MCF 10A (cell line): ENCODE data around the gene INS. TPM values are rescaled to one million over a fixed set of nuclear protein-coding genes. Genes with fewer than 3 reads are reported as not detected.
A peak's percentile ranks its signal among the peaks of the same experiment; 100 is the strongest.

ENCODE experiments used
- BruUV-seq: library from RNA; stranded (reverse); fragments of 400-500 nt; replicated peaks from 2 replicates; lab custom pipeline; 2021; lab: Mats Ljungman, UMichigan
- CTCF ChIA-PET: fragments of 300-600 bp; sonication (Branson Sonifier 250); formaldehyde crosslinking; extraction: SDS; loops from one replicate; lab custom pipeline; 2021; ENCODE audit warnings: antibody characterized with exemption, inconsistent platforms; lab: Yijun Ruan, JAX
- POLR2A ChIA-PET: fragments of 300-600, 350-650 bp; sonication (Branson Sonifier 250); formaldehyde crosslinking; extraction: SDS; loops from one replicate; lab custom pipeline; 2020; ENCODE audit warnings: antibody characterized with exemption, inconsistent platforms; lab: Yijun Ruan, JAX
- DNase-seq: peaks from one replicate; pipeline ENCODE4 v3.0.0-alpha.2; 2018; ENCODE audit not compliant: unreplicated experiment
- H3K27ac Mint-ChIP-seq: one replicate; pipeline ENCODE4 v1.8.0; 2022; ENCODE audit warnings: mild to moderate bottlenecking, low read depth, mixed read lengths; ENCODE audit not compliant: unreplicated experiment
- H3K27me3 Mint-ChIP-seq: one replicate; pipeline ENCODE4 v1.8.0; 2022; ENCODE audit warnings: mixed read lengths; ENCODE audit not compliant: insufficient read depth, unreplicated experiment
- H3K36me3 Mint-ChIP-seq: one replicate; pipeline ENCODE4 v1.8.0; 2022; ENCODE audit warnings: mild to moderate bottlenecking, moderate library complexity, mixed read lengths; ENCODE audit not compliant: insufficient read depth, unreplicated experiment
- H3K4me1 Mint-ChIP-seq: one replicate; pipeline ENCODE4 v1.8.0; 2022; ENCODE audit warnings: mixed read lengths; ENCODE audit not compliant: insufficient read depth, unreplicated experiment
- H3K4me3 Mint-ChIP-seq: one replicate; pipeline ENCODE4 v1.8.0; 2022; ENCODE audit warnings: mild to moderate bottlenecking, moderate library complexity, mixed read lengths; ENCODE audit not compliant: unreplicated experiment
- H3K9me3 Mint-ChIP-seq: one replicate; pipeline ENCODE4 v1.8.0; 2022; ENCODE audit warnings: mixed read lengths; ENCODE audit not compliant: unreplicated experiment
- intact Hi-C: fragments of 100-400 bp; cut with micrococcal nuclease; formaldehyde crosslinking; loops from 2 replicates; pipeline ENCODE4 v1.14.1; 2022
- total RNA-seq: library from RNA; stranded (reverse); gene quantifications from 2 replicates; pipeline ENCODE4 v1.2.3, GENCODE V29; 2022
- TF ChIP-seq, protein P1 (sequence below): fragments of 200-600 bp; IDR thresholded peaks from one replicate; pipeline ENCODE4 v1.8.0; 2022; ENCODE audit warnings: antibody characterized with exemption, mild to moderate bottlenecking; ENCODE audit not compliant: unreplicated experiment

INS gene
- total RNA-seq, 1 experiment from 2014 or later: not detected

DNA sequence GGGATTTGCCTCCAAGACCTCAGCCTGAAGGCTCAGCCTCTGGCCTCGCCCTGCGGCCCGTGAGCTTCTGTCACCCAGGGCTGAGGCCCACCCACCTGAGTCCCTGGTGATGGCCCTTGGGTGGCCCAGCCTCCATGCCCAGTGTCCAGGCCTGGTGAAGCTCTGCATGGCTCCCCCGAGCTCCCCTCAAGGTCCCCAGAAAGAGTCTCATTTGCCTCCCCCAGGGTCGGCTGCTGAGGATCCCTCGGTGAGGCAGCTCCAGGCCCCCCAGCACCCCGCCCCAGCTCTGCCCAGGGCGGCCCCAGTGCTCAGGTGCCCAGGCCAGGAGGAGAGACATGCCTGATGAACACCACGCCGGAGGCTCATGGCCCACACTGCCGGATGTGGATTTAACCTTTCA is 12.8 kb upstream of the INS start:
- TF ChIP-seq, protein P1, sequence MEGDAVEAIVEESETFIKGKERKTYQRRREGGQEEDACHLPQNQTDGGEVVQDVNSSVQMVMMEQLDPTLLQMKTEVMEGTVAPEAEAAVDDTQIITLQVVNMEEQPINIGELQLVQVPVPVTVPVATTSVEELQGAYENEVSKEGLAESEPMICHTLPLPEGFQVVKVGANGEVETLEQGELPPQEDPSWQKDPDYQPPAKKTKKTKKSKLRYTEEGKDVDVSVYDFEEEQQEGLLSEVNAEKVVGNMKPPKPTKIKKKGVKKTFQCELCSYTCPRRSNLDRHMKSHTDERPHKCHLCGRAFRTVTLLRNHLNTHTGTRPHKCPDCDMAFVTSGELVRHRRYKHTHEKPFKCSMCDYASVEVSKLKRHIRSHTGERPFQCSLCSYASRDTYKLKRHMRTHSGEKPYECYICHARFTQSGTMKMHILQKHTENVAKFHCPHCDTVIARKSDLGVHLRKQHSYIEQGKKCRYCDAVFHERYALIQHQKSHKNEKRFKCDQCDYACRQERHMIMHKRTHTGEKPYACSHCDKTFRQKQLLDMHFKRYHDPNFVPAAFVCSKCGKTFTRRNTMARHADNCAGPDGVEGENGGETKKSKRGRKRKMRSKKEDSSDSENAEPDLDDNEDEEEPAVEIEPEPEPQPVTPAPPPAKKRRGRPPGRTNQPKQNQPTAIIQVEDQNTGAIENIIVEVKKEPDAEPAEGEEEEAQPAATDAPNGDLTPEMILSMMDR: no peak
- no peak for DNase-seq
- no TSS peak for BruUV-seq
- intact Hi-C loops: no loop called here
- Mint-ChIP-seq H3K4me1 (peaks cover 27% of the 10 kb centered on the region), H3K27ac (no peak overlapping the region), H3K4me3 (no peak overlapping the region), H3K36me3 (no peaks in the 10 kb centered on the region), H3K27me3 (no peaks in the 10 kb centered on the region), H3K9me3 (no peaks in the 10 kb centered on the region)
- CTCF ChIA-PET: interaction anchor here (0.6 to 1.6 kb wide), 3 partner anchors 13 to 247 kb away, joined by 3 to 11 read pairs (median 5); no protein-coding TSS in a partner anchor
- POLR2A ChIA-PET: interaction anchor here (0.7 kb wide), 1 partner anchor 85 kb away, joined by 3 read pairs; no protein-coding TSS in a partner anchor

DNA sequence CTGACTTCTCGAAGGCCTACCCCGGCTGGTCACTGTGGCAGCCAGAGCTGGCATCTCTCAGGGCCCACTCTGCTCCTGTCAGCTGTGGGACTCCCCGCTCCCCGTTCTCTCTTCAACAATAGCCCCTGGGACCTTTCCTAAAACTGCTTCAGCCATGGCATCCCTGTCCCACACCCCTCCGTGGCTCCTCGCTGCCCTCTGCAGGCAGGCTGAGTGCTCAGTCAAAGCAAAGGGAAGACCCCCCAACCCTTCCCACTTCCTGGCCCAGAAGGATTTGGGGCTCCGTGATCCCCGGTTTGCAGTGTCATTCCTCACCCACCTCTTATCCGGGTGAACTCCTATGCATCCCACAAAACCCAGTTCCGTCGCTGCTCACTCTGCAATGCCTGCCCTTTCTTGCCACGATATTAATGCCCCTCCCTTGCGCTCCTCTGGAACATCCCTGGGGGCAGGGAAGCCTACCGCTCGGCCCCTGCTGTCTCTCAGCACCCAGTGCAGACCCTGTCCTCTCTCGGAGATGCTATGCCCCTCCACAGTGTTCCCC is 12.2 kb upstream of the INS start:
- TF ChIP-seq, protein P1: peak; percentile 42
- ChIA-PET CTCF (interaction anchor here (0.7 to 1.6 kb wide), 2 partner anchors 13 to 21 kb away, joined by 5 to 11 read pairs; no protein-coding TSS in a partner anchor), POLR2A (interaction anchor here (0.7 kb wide), 1 partner anchor 86 kb away, joined by 3 read pairs; no protein-coding TSS in a partner anchor)
- DNase-seq: no peak
- no peak overlapping the region for H3K4me3 Mint-ChIP-seq
- peaks cover 21% of the 10 kb centered on the region for H3K4me1 Mint-ChIP-seq
- no peaks in the 10 kb centered on the region for H3K27me3 Mint-ChIP-seq
- BruUV-seq: no TSS peak
- H3K27ac Mint-ChIP-seq: no peak overlapping the region
- no peaks in the 10 kb centered on the region for H3K36me3 Mint-ChIP-seq
- intact Hi-C loops: no loop called here
- H3K9me3 Mint-ChIP-seq: no peaks in the 10 kb centered on the region

DNA sequence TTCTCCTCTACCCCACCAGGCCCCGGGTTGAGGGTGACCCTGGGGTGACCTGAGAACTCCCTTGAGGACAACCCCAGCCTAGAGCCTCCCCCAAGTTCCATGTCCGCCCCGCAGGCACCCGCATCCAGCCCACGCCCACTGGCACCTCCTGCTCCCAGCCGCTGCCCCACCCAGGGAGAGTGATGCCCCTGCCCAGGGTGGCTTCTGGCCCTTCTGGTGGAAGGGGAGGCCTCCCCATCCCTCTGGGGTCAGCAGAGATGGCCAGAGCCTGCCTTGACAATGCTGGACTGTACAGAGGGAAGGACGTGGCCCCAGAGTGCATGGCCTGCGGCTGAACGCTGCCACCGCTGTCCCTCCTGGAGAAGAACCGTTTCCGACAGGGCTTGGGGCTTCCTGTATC is 11.7 kb upstream of the INS start:
- H3K27ac Mint-ChIP-seq: no peak overlapping the region
- H3K27me3 Mint-ChIP-seq: no peaks in the 10 kb centered on the region
- H3K9me3 Mint-ChIP-seq: no peaks in the 10 kb centered on the region
- no peaks in the 10 kb centered on the region for H3K36me3 Mint-ChIP-seq
- H3K4me3 Mint-ChIP-seq: no peak overlapping the region
- peaks cover 16% of the 10 kb centered on the region for H3K4me1 Mint-ChIP-seq
- ChIA-PET POLR2A (no interaction called here), CTCF (interaction anchor here (0.6 kb wide), 1 partner anchor 17 kb away, joined by 3 read pairs; no protein-coding TSS in a partner anchor)
- no TSS peak for BruUV-seq
- DNase-seq: no peak
- intact Hi-C loops: no loop called here
- TF ChIP-seq, protein P1: no peak

DNA sequence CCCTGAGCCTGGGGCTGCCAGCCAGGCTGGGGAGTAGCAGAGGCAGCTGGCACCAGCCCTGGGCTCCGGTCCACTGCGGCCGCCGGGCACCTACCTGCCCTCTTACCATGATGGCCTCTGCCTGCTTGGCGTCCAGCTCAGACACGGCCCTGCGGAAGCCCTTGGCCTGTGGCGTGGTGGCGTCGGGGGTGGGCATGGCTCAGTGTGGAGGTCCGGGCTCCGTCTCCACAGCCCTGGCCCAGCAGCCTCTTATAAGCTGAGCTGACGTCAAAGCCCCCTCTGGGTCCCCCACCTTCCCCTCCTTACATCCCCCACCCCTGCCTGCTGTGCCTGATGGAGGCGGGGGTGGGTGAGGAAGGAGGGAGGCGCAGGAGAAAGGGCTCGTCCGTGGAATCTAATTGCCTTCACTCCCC is 10.6 kb upstream of the INS start, which contains the start of gene TH:
Gene TH, minus strand, starts transcription at position 225 of the 413 bp plus-strand sequence. Its CDS starts 29 bp downstream, at position 196.
- CTCF ChIA-PET: interaction anchor here (0.7 kb wide), 1 partner anchor 23 kb away, joined by 3 read pairs; no protein-coding TSS in a partner anchor
- BruUV-seq: no TSS peak
- H3K4me1 Mint-ChIP-seq: peaks cover 15% of the 10 kb centered on the region

More for the DNA sequence above, 10.6 kb upstream of the INS start, which contains the start of gene TH:
- Mint-ChIP-seq H3K4me3 (no peak within 1 kb of the TSS), H3K36me3 (no peaks in the 10 kb centered on the region), H3K9me3 (no peaks in the 10 kb centered on the region), H3K27ac (no peak within 1 kb of the TSS), H3K27me3 (no peaks in the 10 kb centered on the region)
- TF ChIP-seq, protein P1: no peak
- POLR2A ChIA-PET: no interaction called here
- no peak for DNase-seq
- intact Hi-C loops: no loop called here
